Stimulated activated CD8-positive, alpha-beta memory T cell treated with anti-CD3 and anti-CD28 coated beads, Interleukin-12 subunit alpha, Interleukin-12 subunit beta, amount 100 ng/mL, for 24 hours (primary cell): ENCODE results near the gene HAO2.

Source experiments
- DNase-seq: peaks from one replicate; pipeline ENCODE4 v3.0.0-alpha.2; 2020; ENCODE audit errors: extremely low read depth

Gene HAO2

GRCh38 chr1:119438761-119439160 lies 70.2 kb downstream of the HAO2 start:
- DNase-seq = no peak

GRCh38 chr1:119440721-119441307 lies 72.2 kb downstream of the HAO2 start:
- no peak for DNase-seq

- no peak for DNase-seq
Measured at GRCh38 chr1:119442756-119443155, 74.2 kb downstream of the HAO2 start.
